HUDEP-2 (cell line): ENCODE data around the gene MOV10L1.

Experiments used
- DNase-seq, 76 experiments: peaks; one replicate each; lab custom pipeline; 2025; ENCODE audit not compliant: unreplicated experiment in 76 of 76; lab: John Stamatoyannopoulos, UW

MOV10L1 gene

DNA sequence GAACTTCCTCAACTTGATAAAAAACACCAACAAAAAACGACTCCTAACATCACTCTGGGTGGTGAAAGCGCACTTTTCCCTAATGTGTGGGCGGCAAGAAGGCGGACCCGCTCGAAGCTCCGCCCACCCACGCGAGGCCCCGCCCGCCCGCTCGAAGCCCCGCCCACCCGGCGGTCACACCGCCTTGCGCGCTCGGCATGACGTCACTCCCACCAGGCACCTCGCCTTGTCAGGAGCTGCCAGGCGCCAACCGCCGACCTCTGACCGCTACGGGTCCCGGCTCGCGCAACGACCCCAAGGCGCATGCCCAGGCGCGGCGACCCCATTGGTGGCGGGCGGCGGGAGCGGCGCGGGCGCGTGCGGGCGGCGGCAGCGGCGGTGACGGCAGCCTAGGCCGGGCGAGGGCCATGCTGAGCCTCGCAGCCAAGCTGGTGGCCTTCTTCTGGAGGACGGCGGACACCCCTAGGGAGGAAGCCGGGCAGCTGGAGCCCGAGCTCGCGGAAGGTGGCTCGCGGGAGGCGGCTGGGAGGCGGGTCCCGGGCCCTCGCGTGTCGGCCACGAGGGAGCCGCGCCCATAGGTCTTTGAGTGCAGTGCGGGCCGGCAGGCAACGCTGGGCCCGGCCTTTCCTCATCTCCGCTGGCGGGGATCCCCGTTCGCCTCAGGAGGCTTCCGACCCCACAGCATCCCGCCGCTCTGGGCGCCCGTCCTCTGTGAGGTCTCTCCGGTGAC lies at the start of gene MOV10L1:
Gene MOV10L1, plus strand, starts transcription at position 325 of the 730 bp plus-strand sequence. Its CDS starts 83 bp downstream, at position 408.
- peak in 75 of 76 experiments; percentile 44 to 94 (median 88) for DNase-seq

GRCh38 chr22:50040717-50041116 lies 49.1 kb upstream of the MOV10L1 start:
- DNase-seq = no peak

DNA sequence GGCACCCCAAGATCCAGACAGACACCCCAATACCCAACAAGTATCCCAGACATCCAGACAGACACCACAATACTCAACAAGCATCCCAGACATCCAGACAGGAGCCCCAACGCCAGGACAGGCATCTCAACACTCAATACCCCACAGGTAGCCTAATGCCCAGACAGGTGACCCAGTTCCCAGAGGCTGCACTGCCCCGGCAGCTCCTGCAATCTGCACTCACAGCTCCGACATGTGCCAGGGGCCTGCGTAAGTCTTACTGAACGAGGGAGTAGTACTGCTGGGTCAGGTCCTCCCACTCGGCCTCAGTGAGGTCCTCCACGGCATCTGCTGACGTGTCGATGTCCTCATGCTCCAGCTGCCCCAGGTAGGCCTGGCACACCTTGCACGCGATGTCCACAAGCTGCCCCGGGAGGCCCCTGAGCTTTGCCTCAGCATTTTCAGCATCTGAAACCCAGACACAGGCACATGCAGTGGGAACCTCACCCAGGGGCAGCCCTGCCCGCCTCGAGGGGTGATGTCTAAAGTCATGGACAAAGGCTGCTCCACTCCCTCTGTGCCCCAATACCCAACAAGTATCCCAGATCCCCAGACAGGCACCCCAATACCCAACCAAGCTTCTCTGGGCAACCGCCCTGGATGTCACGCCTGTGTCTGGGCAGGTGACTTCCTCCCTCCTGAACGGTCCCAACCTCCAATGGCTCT lies 48.3 kb upstream of the MOV10L1 start:
- no peak for DNase-seq

DNA sequence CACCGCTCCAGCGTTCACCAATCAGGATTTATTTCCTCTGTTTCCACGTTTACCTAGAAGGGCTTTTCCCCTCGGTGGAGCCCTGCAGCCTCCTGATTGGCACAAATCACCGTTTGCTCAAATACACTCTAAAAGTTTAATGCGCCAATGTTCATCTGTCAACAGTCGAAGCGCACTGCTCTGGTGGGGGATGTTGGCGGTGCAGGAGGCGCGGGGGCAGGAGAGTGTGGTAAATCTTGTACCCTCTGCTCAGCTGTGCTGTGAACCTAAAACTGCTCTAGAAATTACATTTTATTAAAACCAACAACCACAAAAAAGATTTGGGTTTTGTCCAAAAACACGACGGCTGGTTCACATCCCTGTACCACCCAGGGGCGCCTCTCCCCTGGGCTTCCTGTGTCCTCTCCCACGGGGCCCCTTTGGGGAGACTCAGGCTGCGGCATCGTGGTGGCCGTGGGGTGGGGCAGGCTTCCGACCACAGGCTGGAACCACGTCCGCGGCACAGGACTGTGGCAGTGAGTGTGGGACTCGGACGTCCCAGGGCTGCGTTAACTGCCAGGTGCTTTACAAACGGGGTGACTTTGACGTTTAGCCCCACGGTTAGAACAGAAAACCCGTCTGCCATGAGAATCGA lies 45.2 kb upstream of the MOV10L1 start:
- no peak for DNase-seq

DNA sequence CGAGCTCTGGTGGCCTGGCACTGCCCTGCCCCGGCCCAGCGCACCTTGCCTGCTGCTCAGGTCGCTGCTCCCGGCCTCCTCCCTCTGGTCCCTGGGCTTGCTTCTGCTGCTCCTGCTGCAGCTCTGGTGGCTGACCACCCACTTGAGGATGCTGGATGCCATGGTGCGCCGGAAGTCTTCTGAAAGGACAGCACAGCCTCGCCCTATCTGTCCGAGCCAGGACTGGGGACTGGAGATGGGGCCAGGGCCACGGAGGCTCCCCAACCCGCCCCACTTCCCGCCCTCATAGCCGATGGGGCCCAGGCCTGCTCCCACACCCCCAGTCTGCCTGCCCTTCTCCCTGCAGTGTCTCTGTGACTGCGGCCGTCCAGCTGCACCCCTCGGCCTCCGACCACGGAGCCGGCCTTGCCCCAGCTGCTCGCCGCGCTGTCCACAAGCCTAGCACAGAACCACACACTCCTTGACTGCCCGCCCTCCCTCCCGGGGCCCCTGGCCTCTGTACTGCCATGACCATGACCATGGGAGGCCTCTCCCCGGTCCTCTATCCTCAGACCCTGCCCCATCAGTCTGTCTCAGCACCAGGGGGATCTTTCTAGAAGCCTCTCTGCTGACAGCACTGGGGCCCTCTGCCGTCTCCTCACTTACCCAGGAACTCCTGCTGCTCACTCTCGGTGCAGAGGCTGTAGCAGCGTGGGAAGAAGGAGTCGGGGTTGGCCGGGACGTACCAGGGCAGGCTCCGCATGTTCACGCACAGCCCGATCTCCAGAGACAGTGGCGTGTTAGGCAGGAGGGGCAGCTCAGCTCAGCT lies 44.4 kb upstream of the MOV10L1 start:
- no peak for DNase-seq

- no peak for DNase-seq
Observed at GRCh38 chr22:50046019-50046415, 43.8 kb upstream of the MOV10L1 start.

DNA sequence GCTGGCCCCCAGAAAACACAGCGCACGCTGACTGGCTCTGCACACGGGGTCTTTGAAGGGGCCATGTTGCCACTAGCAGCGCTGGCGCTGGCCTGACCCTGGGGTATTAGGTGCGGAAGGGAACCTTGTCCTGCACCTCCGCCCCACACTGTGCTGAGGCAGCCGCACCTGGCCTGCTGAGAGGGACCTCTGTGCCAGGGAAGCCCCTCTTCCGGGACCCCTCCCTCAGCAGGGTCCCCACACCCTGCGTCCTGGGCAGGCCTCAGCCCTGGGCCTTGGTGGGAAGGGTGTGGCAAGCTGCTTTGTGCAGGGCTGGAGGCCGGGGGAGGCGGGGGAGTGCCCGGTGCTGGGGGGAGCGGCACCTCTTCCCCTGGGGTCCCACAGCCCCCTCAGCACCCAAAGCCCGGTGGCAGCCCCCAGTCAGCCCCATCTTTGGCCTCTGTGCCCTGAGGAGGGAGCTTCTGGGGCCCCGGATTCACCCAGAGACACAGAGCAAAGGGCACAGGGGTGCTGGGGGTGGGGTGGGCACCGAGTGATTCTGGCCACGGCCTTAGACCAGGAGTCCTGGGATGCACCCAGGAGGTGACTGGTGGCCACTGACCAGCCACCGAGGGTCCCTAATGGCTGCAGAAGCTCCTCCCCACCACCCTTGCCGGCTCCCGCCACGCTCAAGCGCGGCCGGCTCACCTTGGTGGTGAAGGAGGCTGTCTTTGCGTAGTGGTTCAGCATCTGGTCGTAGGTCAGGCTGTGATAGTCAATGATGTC lies 43.1 kb upstream of the MOV10L1 start:
- DNase-seq = no peak

DNA sequence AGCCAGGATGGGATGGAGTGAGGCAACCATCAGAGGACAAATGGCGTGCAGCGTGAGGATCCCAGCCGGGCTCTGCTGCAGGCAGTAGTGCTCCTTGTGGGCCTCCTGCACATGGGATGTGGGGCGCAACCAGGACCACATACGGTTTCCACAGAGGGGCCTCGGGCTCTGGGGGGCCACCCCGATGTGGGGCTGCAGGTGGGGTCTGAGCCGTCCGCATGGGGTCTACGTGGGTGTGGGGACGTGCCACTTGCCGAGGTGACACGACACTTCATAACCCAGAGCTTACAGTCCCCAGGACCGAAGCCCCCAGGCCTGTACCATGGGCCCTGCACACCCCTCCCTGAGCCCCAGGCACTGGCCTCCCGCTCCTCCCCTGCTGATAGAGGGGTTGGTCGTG lies 42.5 kb upstream of the MOV10L1 start:
- DNase-seq = no peak

DNA sequence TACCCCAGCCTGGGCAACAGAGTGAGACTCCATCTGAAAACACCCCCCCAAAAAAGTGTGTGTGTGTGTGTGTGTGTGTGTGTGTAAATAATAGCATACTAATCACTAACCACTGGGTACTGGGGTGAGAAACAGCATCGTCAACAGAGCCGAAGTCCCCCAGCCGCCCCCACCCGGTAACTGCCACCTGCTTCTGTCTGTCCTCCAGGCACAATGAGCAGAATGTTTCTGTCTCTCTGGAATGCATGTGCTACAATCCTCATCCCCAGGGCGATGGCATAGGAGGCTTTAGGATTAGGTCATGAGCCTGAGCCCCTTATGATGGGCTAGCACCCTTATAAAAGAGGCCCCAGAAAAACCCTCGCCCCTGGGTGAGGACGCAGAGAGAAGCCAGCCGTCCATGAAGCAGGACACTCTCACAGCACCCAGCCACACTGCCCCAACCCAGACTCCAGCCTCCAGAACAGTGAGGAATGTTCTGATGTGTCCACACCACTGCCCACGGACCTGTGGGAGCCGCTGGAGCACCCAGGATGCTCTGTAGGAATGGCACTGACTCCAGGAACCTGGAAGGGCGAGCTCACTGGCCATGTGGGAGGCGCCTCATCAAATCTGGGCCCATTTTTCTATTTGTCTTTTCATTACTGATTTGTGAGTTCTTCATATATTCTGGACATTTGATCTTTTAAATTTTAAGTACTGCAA lies 41.6 kb upstream of the MOV10L1 start:
- DNase-seq = no peak

DNA sequence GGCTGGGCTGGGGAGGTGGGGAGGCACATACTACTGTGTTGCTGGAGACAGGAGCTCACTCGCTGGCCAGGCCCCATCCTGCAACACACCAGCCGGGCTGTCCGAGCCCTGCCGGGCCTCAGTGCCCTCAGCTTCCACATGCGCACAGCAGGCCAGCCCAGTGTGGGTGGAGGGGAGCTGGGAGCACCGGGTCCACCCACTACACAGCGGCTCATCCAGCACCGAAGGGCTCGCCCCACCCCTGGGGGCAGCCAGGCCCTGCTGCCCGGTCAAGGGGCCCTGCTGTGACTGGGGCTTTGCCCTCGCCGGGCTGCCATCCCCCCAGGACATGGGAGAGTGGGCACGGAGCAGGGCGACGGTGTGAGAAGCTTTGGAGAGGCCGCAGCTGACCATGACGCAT lies 41.0 kb upstream of the MOV10L1 start:
- no peak for DNase-seq

- no peak for DNase-seq
Observed at GRCh38 chr22:50049299-50050195, 40.3 kb upstream of the MOV10L1 start.

DNA sequence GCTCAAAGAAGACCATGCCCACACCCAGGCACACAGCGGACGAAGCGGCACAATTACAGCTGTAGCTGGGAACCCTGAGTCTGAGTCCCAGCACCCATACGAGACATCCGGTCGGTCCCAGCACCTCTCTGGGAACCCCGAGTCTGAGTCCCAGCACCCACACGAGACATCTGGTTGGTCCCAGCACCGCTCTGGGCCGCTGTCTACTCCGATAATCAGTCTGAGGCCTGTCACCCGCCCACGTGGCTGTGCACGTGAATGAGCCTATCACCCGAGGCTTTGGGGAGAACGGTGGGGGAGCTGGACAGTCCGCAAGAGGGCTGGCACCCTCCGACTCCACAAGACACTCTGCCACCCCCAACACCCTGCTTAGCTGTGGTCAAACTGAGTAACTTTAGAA lies 37.9 kb upstream of the MOV10L1 start:
- DNase-seq = no peak

GRCh38 chr22:50053861-50054260 lies 35.9 kb upstream of the MOV10L1 start:
- DNase-seq = no peak

DNA sequence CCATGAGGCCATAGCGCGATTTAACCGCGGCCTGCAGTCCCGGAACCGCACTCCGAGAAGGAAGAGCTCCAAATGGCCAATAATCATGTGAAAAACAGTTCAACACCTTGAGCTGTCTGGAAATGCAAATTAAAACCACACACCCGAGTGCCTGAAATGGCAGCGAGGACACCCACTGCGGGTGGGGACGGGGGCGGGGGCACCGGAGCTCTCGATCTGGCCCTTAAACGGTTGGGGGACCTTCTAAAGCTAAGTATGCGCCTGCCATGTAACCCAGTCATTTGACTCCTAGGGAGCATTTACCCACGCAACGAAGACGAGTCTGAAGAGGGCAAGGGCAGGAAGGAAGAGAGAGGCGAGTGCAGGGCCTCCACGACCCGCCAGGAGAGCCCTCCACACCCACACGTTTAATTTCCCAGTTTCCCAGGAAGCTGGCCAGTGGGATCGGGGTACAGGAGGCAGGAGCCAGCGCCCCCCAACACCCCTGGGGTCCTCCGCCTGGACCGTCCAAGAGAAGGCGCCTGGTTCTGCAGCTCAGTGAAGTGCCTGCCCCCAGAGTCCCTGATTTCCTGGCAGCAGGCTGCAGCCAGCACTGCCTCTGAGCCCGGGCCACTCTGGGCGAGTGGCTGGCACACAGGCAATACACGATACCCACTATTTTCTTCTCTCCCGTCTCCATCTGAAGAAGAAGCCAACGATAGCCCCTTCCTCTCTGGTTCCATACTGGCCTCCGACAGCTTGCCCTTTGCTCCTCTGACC lies 33.4 kb upstream of the MOV10L1 start:
- DNase-seq = no peak

- DNase-seq = no peak
Observed at GRCh38 chr22:50057278-50058060, 32.3 kb upstream of the MOV10L1 start.

GRCh38 chr22:50058061-50058905 lies 31.5 kb upstream of the MOV10L1 start, which contains the start of gene TTLL8:
Gene TTLL8, minus strand, starts transcription at chr22:50058298.
- DNase-seq = no peak
